ENCODE data around the gene PKN1.
"Not testable (repeated sequence)": the region's sequence is repeated elsewhere in the genome, so short reads cannot be mapped to it uniquely, and the experiment has no call there.

PKN1 gene

GRCh38 chr19:14402332-14403144, 30.6 kb upstream of the PKN1 start:
- no peaks in the 10 kb centered on the region for H3K27me3 Mint-ChIP-seq
- H3K4me1 Mint-ChIP-seq (ENCODE audit: low read depth), result peaks cover 10% of the 10 kb centered on the region
- H3K27ac Mint-ChIP-seq, result peak overlapping the region; percentile 5
- H3K36me3 Mint-ChIP-seq, result peaks cover 3% of the 10 kb centered on the region
- H3K4me3 Mint-ChIP-seq, result no peak overlapping the region
- no peaks in the 10 kb centered on the region for H3K9me3 Mint-ChIP-seq (ENCODE audit: low read depth)

- H3K27ac Mint-ChIP-seq, result not testable (repeated sequence)
Measured at GRCh38 chr19:14403145-14403930, 29.8 kb upstream of the PKN1 start.

GRCh38 chr19:14404312-14404711, 28.8 kb upstream of the PKN1 start:
- Mint-ChIP-seq H3K36me3 (peaks cover 3% of the 10 kb centered on the region), H3K4me3 (no peak overlapping the region), H3K9me3 (ENCODE audit: low read depth) (no peaks in the 10 kb centered on the region), H3K4me1 (ENCODE audit: low read depth) (peaks cover 10% of the 10 kb centered on the region), H3K27me3 (no peaks in the 10 kb centered on the region), H3K27ac (peak overlapping the region; percentile 54)

More at GRCh38 chr19:14403145-14403930, 29.8 kb upstream of the PKN1 start:
- not testable (repeated sequence) for H3K4me1 Mint-ChIP-seq (ENCODE audit: low read depth); H3K27me3 Mint-ChIP-seq; H3K4me3 Mint-ChIP-seq; H3K36me3 Mint-ChIP-seq; H3K9me3 Mint-ChIP-seq (ENCODE audit: low read depth)

- no peaks in the 10 kb centered on the region for H3K27me3 Mint-ChIP-seq
- peaks cover 12% of the 10 kb centered on the region for H3K4me1 Mint-ChIP-seq (ENCODE audit: low read depth)
- H3K4me3 Mint-ChIP-seq, result no peak overlapping the region
- H3K27ac Mint-ChIP-seq, result no peak overlapping the region
- H3K9me3 Mint-ChIP-seq (ENCODE audit: low read depth), result no peaks in the 10 kb centered on the region
- peaks cover 3% of the 10 kb centered on the region for H3K36me3 Mint-ChIP-seq
Measured at GRCh38 chr19:14405380-14405757, 27.7 kb upstream of the PKN1 start.

- Mint-ChIP-seq H3K4me3 (no peak overlapping the region), H3K36me3 (peaks cover 3% of the 10 kb centered on the region), H3K27ac (no peak overlapping the region), H3K27me3 (no peaks in the 10 kb centered on the region), H3K9me3 (ENCODE audit: low read depth) (no peaks in the 10 kb centered on the region), H3K4me1 (ENCODE audit: low read depth) (peaks cover 13% of the 10 kb centered on the region)
Measured at GRCh38 chr19:14405758-14406644, 27.1 kb upstream of the PKN1 start.

- Mint-ChIP-seq H3K27ac (peak overlapping the region; percentile 61), H3K27me3 (no peaks in the 10 kb centered on the region), H3K36me3 (peaks cover 3% of the 10 kb centered on the region), H3K4me1 (ENCODE audit: low read depth) (peaks cover 17% of the 10 kb centered on the region), H3K4me3 (no peak overlapping the region), H3K9me3 (ENCODE audit: low read depth) (no peaks in the 10 kb centered on the region)
Measured at GRCh38 chr19:14406645-14407401, 26.3 kb upstream of the PKN1 start.

GRCh38 chr19:14407605-14408484, 25.3 kb upstream of the PKN1 start:
- peaks cover 3% of the 10 kb centered on the region for H3K36me3 Mint-ChIP-seq
- no peaks in the 10 kb centered on the region for H3K9me3 Mint-ChIP-seq (ENCODE audit: low read depth)
- peak overlapping the region; percentile 77 for H3K27ac Mint-ChIP-seq
- H3K4me1 Mint-ChIP-seq (ENCODE audit: low read depth), result peaks cover 19% of the 10 kb centered on the region
- H3K27me3 Mint-ChIP-seq, result no peaks in the 10 kb centered on the region
- H3K4me3 Mint-ChIP-seq, result no peak overlapping the region

- H3K27me3 Mint-ChIP-seq, result no peaks in the 10 kb centered on the region
- peak overlapping the region; percentile 58 for H3K27ac Mint-ChIP-seq
- H3K36me3 Mint-ChIP-seq, result peaks cover 3% of the 10 kb centered on the region
- peaks cover 26% of the 10 kb centered on the region for H3K4me1 Mint-ChIP-seq (ENCODE audit: low read depth)
- H3K4me3 Mint-ChIP-seq, result no peak overlapping the region
- H3K9me3 Mint-ChIP-seq (ENCODE audit: low read depth), result no peaks in the 10 kb centered on the region
Measured at GRCh38 chr19:14408491-14409145, 24.5 kb upstream of the PKN1 start.

- peaks cover 27% of the 10 kb centered on the region for H3K4me1 Mint-ChIP-seq (ENCODE audit: low read depth)
- peak overlapping the region; percentile 58 for H3K27ac Mint-ChIP-seq
- H3K36me3 Mint-ChIP-seq, result peaks cover 3% of the 10 kb centered on the region
- H3K9me3 Mint-ChIP-seq (ENCODE audit: low read depth), result no peaks in the 10 kb centered on the region
- no peaks in the 10 kb centered on the region for H3K27me3 Mint-ChIP-seq
- no peak overlapping the region for H3K4me3 Mint-ChIP-seq
Measured at GRCh38 chr19:14409146-14410023, 23.7 kb upstream of the PKN1 start.

GRCh38 chr19:14410091-14411051, 22.7 kb upstream of the PKN1 start:
- no peaks in the 10 kb centered on the region for H3K27me3 Mint-ChIP-seq
- H3K27ac Mint-ChIP-seq, result peak overlapping the region; percentile 66
- H3K4me3 Mint-ChIP-seq, result no peak overlapping the region
- no peaks in the 10 kb centered on the region for H3K9me3 Mint-ChIP-seq (ENCODE audit: low read depth)
- H3K36me3 Mint-ChIP-seq, result no peaks in the 10 kb centered on the region
- H3K4me1 Mint-ChIP-seq (ENCODE audit: low read depth), result peaks cover 30% of the 10 kb centered on the region

GRCh38 chr19:14411161-14411937, 21.8 kb upstream of the PKN1 start:
- H3K9me3 Mint-ChIP-seq (ENCODE audit: low read depth), result no peaks in the 10 kb centered on the region
- peaks cover 3% of the 10 kb centered on the region for H3K36me3 Mint-ChIP-seq
- no peaks in the 10 kb centered on the region for H3K27me3 Mint-ChIP-seq
- peak overlapping the region; percentile 66 for H3K27ac Mint-ChIP-seq
- peaks cover 37% of the 10 kb centered on the region for H3K4me1 Mint-ChIP-seq (ENCODE audit: low read depth)
- H3K4me3 Mint-ChIP-seq, result no peak overlapping the region

All from activated naive CD8-positive, alpha-beta T cell (primary cell).